WTC11 (cell line): ENCODE results near the gene ELOVL5.

ENCODE experiments used
- FOXJ3 ChIP-seq: sonication (generic); formaldehyde crosslinking; IDR thresholded peaks from 2 replicates; pipeline ENCODE4 v1.9.0; 2021; ENCODE audit warnings: missing genetic modification reagents, mild to moderate bottlenecking, borderline replicate concordance
- FOXP1 ChIP-seq: sonication (generic); formaldehyde crosslinking; IDR thresholded peaks from 2 replicates; pipeline ENCODE4 v1.8.0; 2022; ENCODE audit warnings: missing genetic modification reagents, mild to moderate bottlenecking, moderate library complexity, borderline replicate concordance
- KAT7 ChIP-seq: sonication (generic); formaldehyde crosslinking; IDR thresholded peaks from 2 replicates; pipeline ENCODE4 v1.8.1; 2023; ENCODE audit warnings: missing genetic modification reagents, mild to moderate bottlenecking, borderline replicate concordance
- ZNF423 ChIP-seq: fragments of 250-450 bp; sonication (Bioruptor Pico); IDR thresholded peaks from 2 replicates; pipeline ENCODE4 v2.1.2; 2022; ENCODE audit warnings: mild to moderate bottlenecking, moderate library complexity
- TF ChIP-seq, protein P1 (sequence below): fragments of 200-600 bp; IDR thresholded peaks from 2 replicates; pipeline ENCODE4 v1.8.0; 2022; ENCODE audit warnings: antibody characterized with exemption

DNA sequence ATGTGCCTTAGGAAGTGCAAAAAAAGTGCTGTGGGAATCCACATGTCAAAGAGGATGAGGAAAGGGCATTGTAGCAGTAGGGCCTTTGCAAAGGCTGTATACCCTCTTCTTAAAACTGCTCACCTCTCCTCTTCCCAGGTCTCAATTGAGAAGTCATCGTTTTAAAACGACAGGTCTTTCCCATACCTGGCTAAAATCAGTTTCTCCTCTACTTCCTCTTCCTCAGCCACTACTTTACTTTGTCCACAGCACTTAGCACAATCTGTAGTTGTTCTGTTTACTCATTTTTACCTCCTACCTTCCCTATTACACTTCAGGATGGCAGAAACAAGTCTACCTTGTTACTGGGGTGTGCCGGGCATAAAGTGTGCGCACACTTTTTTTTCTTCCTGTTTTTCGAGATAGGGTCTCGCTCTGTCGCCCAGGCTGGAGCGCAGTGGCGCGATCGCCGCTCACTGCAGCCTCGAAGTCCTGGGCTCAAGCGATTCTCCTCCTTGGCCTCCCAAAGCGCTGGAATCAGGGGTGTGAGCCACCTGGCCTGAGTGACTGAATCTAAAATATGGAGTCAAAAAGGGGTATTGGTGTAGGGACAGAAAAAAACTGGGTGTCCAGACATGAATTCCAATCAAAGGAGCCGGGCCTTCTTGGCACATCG is 9.8 kb upstream of the ELOVL5 start:
- TF ChIP-seq FOXP1 (CRISPR knock-in tag) (no peak), FOXJ3 (no peak), ZNF423 (CRISPR knock-in tag) (no peak), KAT7 (CRISPR knock-in tag) (no peak)
- TF ChIP-seq, protein P1, sequence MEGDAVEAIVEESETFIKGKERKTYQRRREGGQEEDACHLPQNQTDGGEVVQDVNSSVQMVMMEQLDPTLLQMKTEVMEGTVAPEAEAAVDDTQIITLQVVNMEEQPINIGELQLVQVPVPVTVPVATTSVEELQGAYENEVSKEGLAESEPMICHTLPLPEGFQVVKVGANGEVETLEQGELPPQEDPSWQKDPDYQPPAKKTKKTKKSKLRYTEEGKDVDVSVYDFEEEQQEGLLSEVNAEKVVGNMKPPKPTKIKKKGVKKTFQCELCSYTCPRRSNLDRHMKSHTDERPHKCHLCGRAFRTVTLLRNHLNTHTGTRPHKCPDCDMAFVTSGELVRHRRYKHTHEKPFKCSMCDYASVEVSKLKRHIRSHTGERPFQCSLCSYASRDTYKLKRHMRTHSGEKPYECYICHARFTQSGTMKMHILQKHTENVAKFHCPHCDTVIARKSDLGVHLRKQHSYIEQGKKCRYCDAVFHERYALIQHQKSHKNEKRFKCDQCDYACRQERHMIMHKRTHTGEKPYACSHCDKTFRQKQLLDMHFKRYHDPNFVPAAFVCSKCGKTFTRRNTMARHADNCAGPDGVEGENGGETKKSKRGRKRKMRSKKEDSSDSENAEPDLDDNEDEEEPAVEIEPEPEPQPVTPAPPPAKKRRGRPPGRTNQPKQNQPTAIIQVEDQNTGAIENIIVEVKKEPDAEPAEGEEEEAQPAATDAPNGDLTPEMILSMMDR: no peak
